ENCODE results near the gene FOXP1. TPM values are rescaled to one million over a fixed set of nuclear protein-coding genes. Genes with fewer than 3 reads are reported as not detected.

The FOXP1 gene
- total and polyA plus RNA-seq, 9 of the 15 experiments (the other 6 are each of a cell fraction or from before 2014, with no cell fraction given) = 7.7 to 34.5 (median 13.7) TPM

GRCh38 chr3:71183549-71183948 lies 400.0 kb downstream of the FOXP1 start:
- Histone ChIP-seq H3K9ac (ENCODE audit: insufficient read depth in 1 of 2, low read depth in 2 of 2, low read length in 2 of 2) (no peak overlapping the region), H4K20me1 (replicated peaks; ENCODE audit: control insufficient read depth, insufficient read depth, low read length) (no peaks in the 10 kb centered on the region), H3K27ac (ENCODE audit: extremely low read depth, low read depth, low read length) (no peak overlapping the region), H3K9me3 (replicated peaks; ENCODE audit: control insufficient read depth, insufficient read depth, low read depth, low read length) (no peaks in the 10 kb centered on the region), H3K79me2 (ENCODE audit: control insufficient read depth, insufficient read depth, low read length) (no peaks in the 10 kb centered on the region), H2AFZ (ENCODE audit: low read depth, low read length) (no peak overlapping the region), H3K9me1 (ENCODE audit: control insufficient read depth, insufficient read depth, low read length) (no peaks in the 10 kb centered on the region), H3K27me3 (ENCODE audit: control insufficient read depth in 2 of 2, insufficient read depth in 2 of 2, low read length in 2 of 2) (no peaks in the 10 kb centered on the region), H3K4me2 (ENCODE audit: insufficient read depth, low read length) (no peak overlapping the region), H3K36me3 (ENCODE audit: control insufficient read depth, insufficient read depth, low read length) (no peaks in the 10 kb centered on the region), H3K4me3 (no peak overlapping the region), H3K4me1 (replicated peaks in 1 of 2; ENCODE audit: control insufficient read depth in 2 of 2, insufficient read depth in 2 of 2, low read length in 2 of 2) (peaks cover 0 to 11% of the 10 kb centered on the region in 2 experiments; a peak in 2 of 5 replicates)
- BruUV-seq (replicated peaks) = no TSS peak
- TF ChIP-seq ZNF165 (CRISPR knock-in tag; IDR thresholded peaks at IDR 0.05; ENCODE audit: borderline replicate concordance) (no peak), CAMTA2 (CRISPR knock-in tag; conservative IDR thresholded peaks at IDR 0.05) (no peak), HMG20B (CRISPR knock-in tag; IDR thresholded peaks at IDR 0.05) (no peak), ZFP36 (IDR thresholded peaks at IDR 0.05; ENCODE audit: low read depth, low read length, partially characterized antibody) (no peak), ZNF780A (CRISPR knock-in tag; IDR thresholded peaks at IDR 0.05) (no peak), ETV5 (CRISPR knock-in tag; IDR thresholded peaks at IDR 0.05; ENCODE audit: low read depth) (no peak), ZNF212 (CRISPR knock-in tag; IDR thresholded peaks at IDR 0.05) (no peak), ZBTB17 (CRISPR knock-in tag; IDR thresholded peaks at IDR 0.05) (no peak), SAFB (IDR thresholded peaks at IDR 0.05; ENCODE audit: borderline replicate concordance, low read depth, low read length) (no peak), ZBTB7A (IDR thresholded peaks at IDR 0.05; ENCODE audit: borderline replicate concordance, control insufficient read depth, low read depth, low read length) (no peak), ZNF316 (IDR thresholded peaks at IDR 0.05) (no peak), ZNF175 (CRISPR knock-in tag; IDR thresholded peaks at IDR 0.05; ENCODE audit: low read depth) (no peak), ARNT (IDR thresholded peaks at IDR 0.05) (no peak), CCNT2 (IDR thresholded peaks at IDR 0.05; ENCODE audit: borderline replicate concordance, extremely low read depth, insufficient read length, low read depth, low read length) (no peak), MYC (IDR thresholded peaks at IDR 0.05; ENCODE audit: low read depth, low read length) (no peak), MYC (CRISPR knock-in tag; IDR thresholded peaks at IDR 0.05; ENCODE audit: borderline replicate concordance, low read depth) (no peak), SMARCA5 (IDR thresholded peaks at IDR 0.05) (no peak), MAZ (CRISPR knock-in tag; conservative IDR thresholded peaks at IDR 0.05 in 1 of 2, IDR thresholded peaks at IDR 0.05 in 1 of 2) (no peak), TEAD1 (CRISPR knock-in tag; IDR thresholded peaks at IDR 0.05) (no peak), CHCHD3 (CRISPR knock-in tag; IDR thresholded peaks at IDR 0.05) (no peak)
- ATAC-seq (no peak), FAIRE-seq (no peak), DNase-seq (ENCODE audit: extremely low read depth in 1 of 4, low spot score in 3 of 4) (no peak)
- in situ Hi-C loops (cut with MboI) = no loop called here
- CTCF ChIA-PET (ENCODE audit: low intra/inter-chr PET ratio) = no interaction called here
- WGBS (ENCODE audit: insufficient coverage, low coverage, missing lambda C conversion rate) = 75% methylated on average over 5 of the region's 5 CpGs
- POLR2A ChIA-PET = interaction anchor here (0.9 kb wide), 1 partner anchor 10 kb away, joined by 3 read pairs; no protein-coding TSS in a partner anchor
- intact Hi-C loops (cut with micrococcal nuclease) = no loop called here
